ENCODE measurements around the gene SFXN2.

DNA sequence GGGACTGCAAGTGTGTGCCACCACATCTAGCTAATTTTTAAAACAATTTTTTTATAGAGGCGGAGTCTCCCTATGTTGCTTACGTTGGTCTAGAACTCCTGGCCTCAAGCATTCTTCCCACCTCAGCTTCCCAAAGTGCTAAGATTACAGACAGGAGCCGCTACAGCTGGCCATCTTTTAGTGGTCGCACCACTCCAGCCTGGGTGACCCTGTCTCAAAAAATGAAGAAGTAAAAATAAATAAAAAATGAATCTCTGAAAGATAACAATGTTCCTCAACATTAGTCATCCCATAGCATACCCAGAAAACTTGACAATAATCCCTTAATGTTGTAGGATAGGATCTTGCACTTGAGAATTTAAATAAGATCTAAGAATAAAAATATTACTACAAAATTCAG is 47.5 kb downstream of the SFXN2 start:
- TF ChIP-seq L3MBTL2 (conservative IDR thresholded peaks at IDR 0.05) (no peak), HDGF (IDR thresholded peaks at IDR 0.05; ENCODE audit: borderline replicate concordance) (no peak), NFRKB (IDR thresholded peaks at IDR 0.05) (no peak), BHLHE40 (IDR thresholded peaks at IDR 0.05; ENCODE audit: borderline replicate concordance) (no peak), FOXM1 (IDR thresholded peaks at IDR 0.05; ENCODE audit: borderline replicate concordance) (no peak), SP1 (IDR thresholded peaks at IDR 0.05) (no peak), ARNT (IDR thresholded peaks at IDR 0.05) (no peak), FOXA1 (IDR thresholded peaks at IDR 0.05) (no peak)

Measured in HEK293T (cell line).